ENCODE results near the gene TMEM185A.
"Not testable (repeated sequence)": the region's sequence is repeated elsewhere in the genome, so short reads cannot be mapped to it uniquely, and the experiment has no call there.

TMEM185A gene

GRCh38 chrX:149619662-149620061 lies 11.9 kb downstream of the TMEM185A start:
- not testable (repeated sequence) for DNase-seq

- DNase-seq: no peak
These were observed 12.7 kb downstream of the TMEM185A start for GRCh38 chrX:149618871-149619270.

GRCh38 chrX:149611623-149612175 lies 19.9 kb downstream of the TMEM185A start:
- DNase-seq: peak in 1 of 2 experiments; percentile 1

GRCh38 chrX:149610511-149610910 lies 21.1 kb downstream of the TMEM185A start:
- DNase-seq: no peak

- DNase-seq: no peak
These were observed 23.9 kb downstream of the TMEM185A start for GRCh38 chrX:149607699-149608098.

- DNase-seq: not testable (repeated sequence)
These were observed 26.2 kb downstream of the TMEM185A start for GRCh38 chrX:149605248-149605885.

- not testable (repeated sequence) for DNase-seq
These were observed 33.0 kb downstream of the TMEM185A start for GRCh38 chrX:149598603-149599002.

GRCh38 chrX:149595943-149596342 lies 35.6 kb downstream of the TMEM185A start:
- DNase-seq: not testable (repeated sequence)

GRCh38 chrX:149595214-149595613 lies 36.4 kb downstream of the TMEM185A start, which contains the start of gene HSFX2:
Gene HSFX2, minus strand, starts transcription at chrX:149595314. Its CDS starts 614 bp downstream, at chrX:149594700.
- DNase-seq: not testable (repeated sequence)

- DNase-seq: not testable (repeated sequence)
These were observed 40.6 kb downstream of the TMEM185A start for GRCh38 chrX:149590993-149591392.

GRCh38 chrX:149587359-149587758 lies 44.2 kb downstream of the TMEM185A start, which contains the start of gene MAGEA9B:
Gene MAGEA9B, minus strand, starts transcription at chrX:149587459. Its CDS starts 4,280 bp downstream, at chrX:149583179.
- not testable (repeated sequence) for DNase-seq

- not testable (repeated sequence) for DNase-seq
These were observed 46.0 kb downstream of the TMEM185A start for GRCh38 chrX:149585631-149586030.

GRCh38 chrX:149573456-149573855 lies 58.1 kb downstream of the TMEM185A start:
- DNase-seq: not testable (repeated sequence)

- no peak for DNase-seq
These were observed 58.8 kb downstream of the TMEM185A start for GRCh38 chrX:149572743-149573142.

- no peak for DNase-seq
These were observed 59.8 kb downstream of the TMEM185A start for GRCh38 chrX:149571770-149572169.

- DNase-seq: no peak
These were observed 60.9 kb downstream of the TMEM185A start for GRCh38 chrX:149570668-149571067.

GRCh38 chrX:149569770-149570169 lies 61.8 kb downstream of the TMEM185A start:
- no peak for DNase-seq

GRCh38 chrX:149568701-149569296 lies 62.8 kb downstream of the TMEM185A start:
- DNase-seq: no peak

- no peak for DNase-seq
These were observed 63.8 kb downstream of the TMEM185A start for GRCh38 chrX:149567621-149568417.

- DNase-seq: no peak
These were observed 68.2 kb downstream of the TMEM185A start for GRCh38 chrX:149563359-149563758.

GRCh38 chrX:149555251-149555650 lies 76.3 kb downstream of the TMEM185A start:
- DNase-seq: not testable (repeated sequence)

GRCh38 chrX:149551939-149552248 lies 79.7 kb downstream of the TMEM185A start:
- not testable (repeated sequence) for DNase-seq

GRCh38 chrX:149551245-149551938 lies 80.2 kb downstream of the TMEM185A start:
- DNase-seq: not testable (repeated sequence)

Data from Kasumi-1 (cell line).